Ovary (tissue), 9 donors: Measurements from ENCODE around the gene KDM4E. TPM values are rescaled to one million over a fixed set of nuclear protein-coding genes. Genes with fewer than 3 reads are reported as not detected.
"Not testable (repeated sequence)": the region's sequence is repeated elsewhere in the genome, so short reads cannot be mapped to it uniquely, and the experiment has no call there.

Source experiments
- DNase-seq, 5 donors: peaks; one replicate each; pipeline ENCODE4 v3.0.0-alpha.2; 2019 to 2020
- H3K27ac ChIP-seq, 2 donors: fragments of 200-600 bp; one replicate each; pipeline versions ENCODE4 v1.5.1 to v1.8.0; 2019 to 2022
- H3K27me3 ChIP-seq: fragments of 200-600 bp; one replicate; pipeline ENCODE4 v1.8.0; 2022
- H3K36me3 ChIP-seq: fragments of 200-600 bp; sonication (generic); one replicate; pipeline ENCODE4 v1.5.1; 2019
- H3K4me1 ChIP-seq: one replicate; pipeline ENCODE4 v1.8.1; 2013; ENCODE audit warnings: mild to moderate bottlenecking, moderate library complexity; ENCODE audit not compliant: insufficient read depth
- H3K4me3 ChIP-seq: fragments of 200-600 bp; sonication (generic); one replicate; pipeline ENCODE4 v1.5.1; 2017
- H3K9me3 ChIP-seq, 2 donors: fragments of 200-600 bp in 1 of 2; sonication (generic) in 1 of 2; one replicate each; pipeline versions ENCODE4 v1.5.1 to v1.8.1; 2013 to 2019; ENCODE audit warnings: mild to moderate bottlenecking in 1 of 2, moderate library complexity in 1 of 2
- CTCF ChIP-seq, 3 donors: fragments of 450-650 bp in 2 of 3; fragments of 200-600 bp in 1 of 3; IDR thresholded peaks; one replicate each; pipeline versions ENCODE4 v1.5.1 to v1.8.0; 2016 to 2022; ENCODE audit warnings: antibody characterized with exemption in 3 of 3, mild to moderate bottlenecking in 1 of 3
- EP300 ChIP-seq: sonication (generic); formaldehyde crosslinking; IDR thresholded peaks from one replicate; pipeline ENCODE4 v1.6.1; 2017; ENCODE audit warnings: antibody characterized with exemption
- POLR2A ChIP-seq: fragments of 450-650 bp; IDR thresholded peaks from one replicate; pipeline ENCODE4 v1.6.1; 2017; ENCODE audit warnings: antibody characterized with exemption, mild to moderate bottlenecking, moderate library complexity
- WGBS, 3 donors: extraction: QIAGEN DNeasy Blood & Tissue Kit in 1 of 3; methylation state at CpG; one replicate each; pipeline versions ENCODE4 v1.1.5 to v1.1.7; 2013 to 2017; 5-methylcytosine and 5-hydroxymethylcytosine counted together
- intact Hi-C, 4 donors: fragments of 100-400 bp; cut with DNase I; formaldehyde crosslinking; loops; one replicate each; pipeline versions ENCODE4 v1.11.0 to v1.15.1; 2022 to 2023
- polyA plus RNA-seq, 2 donors: library from polyadenylated mRNA; stranded (reverse); fragments of 200-250 nt in 1 of 2; fragments of 350-450 nt in 1 of 2; fragmentation: Illumina TruSeq in 1 of 2; extraction: RNeasy Lipid Tissue Mini Kit (QIAGEN cat#74804) in 1 of 2; gene quantifications; one replicate each; pipeline ENCODE4 v1.2.3, GENCODE V29; 2013 to 2014
- total RNA-seq, 7 donors: library from RNA; depleted of rRNA in 2 of 7; stranded (reverse); fragments of >200 nt in 2 of 7; fragmentation: NEBNext Ultra II Directional in 3 of 7; extraction: Animal tissue kit (Norgen Biotek cat#: 25700) in 3 of 7; gene quantifications; one replicate each; pipeline versions ENCODE4 v1.1.0 to v1.2.4, GENCODE V29; 2016 to 2023
- donor health status: DM: no; HTN: no; CAD: no; lungs with moderate emphysema.
- donor health status: DM: no; HTN: no; CAD: no.
- donor health status: Bipolar disorder and iron deficiency.
- donor health status: DM: yes; HTN: yes; CAD: no.
- donor health status: DM: no; HTN: no; CAD: no.
- donor health status: DM: yes; HTN: yes; CAD: no.

KDM4E gene
- total and polyA plus RNA-seq, 9 donors, result not detected

GRCh38 chr11:95042906-95043305, 17.8 kb downstream of the KDM4E start:
- intact Hi-C loops, result no loop called here
- DNase-seq, result no peak
- 82 to 85% (median 83%) methylated on average over 3 of the region's 3 CpGs for WGBS, 3 donors
- Histone ChIP-seq H3K4me1 (no peaks in the 10 kb centered on the region), H3K27ac (no peak overlapping the region), H3K36me3 (no peaks in the 10 kb centered on the region), H3K27me3 (no peaks in the 10 kb centered on the region), H3K4me3 (no peak overlapping the region), H3K9me3 (no peaks in the 10 kb centered on the region)
- TF ChIP-seq CTCF (IDR thresholded peaks at IDR 0.05) (no peak), EP300 (no peak), POLR2A (no peak)

- 7 to 33% (median 16%) methylated on average over 4 of the region's 4 CpGs for WGBS, 3 donors
- TF ChIP-seq EP300 (no peak), POLR2A (no peak), CTCF (IDR thresholded peaks at IDR 0.05) (no peak)
- Histone ChIP-seq H3K4me1 (no peaks in the 10 kb centered on the region), H3K9me3 (no peaks in the 10 kb centered on the region), H3K36me3 (no peaks in the 10 kb centered on the region), H3K4me3 (no peak overlapping the region), H3K27ac (no peak overlapping the region), H3K27me3 (no peaks in the 10 kb centered on the region)
- DNase-seq, result no peak
- intact Hi-C loops, result no loop called here
Observed at GRCh38 chr11:95044010-95044409, 19.0 kb downstream of the KDM4E start.

GRCh38 chr11:95045812-95046211, 20.8 kb downstream of the KDM4E start:
- TF ChIP-seq CTCF (IDR thresholded peaks at IDR 0.05), result no peak
- TF ChIP-seq POLR2A, result no peak
- no peak for TF ChIP-seq EP300
- Histone ChIP-seq H3K9me3 (no peaks in the 10 kb centered on the region), H3K27ac (no peak overlapping the region), H3K4me3 (no peak overlapping the region), H3K27me3 (no peaks in the 10 kb centered on the region), H3K4me1 (no peaks in the 10 kb centered on the region), H3K36me3 (no peaks in the 10 kb centered on the region)
- no peak for DNase-seq
- intact Hi-C loops, result no loop called here

GRCh38 chr11:95049122-95049521, 24.1 kb downstream of the KDM4E start, which contains the start of gene KDM4F:
KDM4F (plus strand) TSS chr11:95049422.
- DNase-seq, H3K4me1 ChIP-seq, intact Hi-C loops, H3K27ac ChIP-seq, H3K9me3 ChIP-seq, H3K4me3 ChIP-seq, H3K36me3 ChIP-seq, H3K27me3 ChIP-seq: not testable (repeated sequence)
- WGBS, 3 donors, result 3 to 26% (median 5%) methylated on average over 3 of the region's 3 CpGs

- TF ChIP-seq POLR2A (no peak), EP300 (no peak), CTCF (IDR thresholded peaks at IDR 0.05) (no peak)
- no peaks in the 10 kb centered on the region for H3K4me1 ChIP-seq
- H3K4me3 ChIP-seq, result no peak overlapping the region
- H3K9me3 ChIP-seq, result no peaks in the 10 kb centered on the region
- WGBS, 3 donors, result 94 to 96% (median 95%) methylated on average over 22 of the region's 22 CpGs
- H3K27ac ChIP-seq, result no peak overlapping the region
- intact Hi-C loops, result no loop called here
- DNase-seq, result no peak
- no peaks in the 10 kb centered on the region for H3K27me3 ChIP-seq
- H3K36me3 ChIP-seq, result no peaks in the 10 kb centered on the region
Observed at GRCh38 chr11:95050595-95051202, 25.6 kb downstream of the KDM4E start.
